HG03439 (cell line): ENCODE results near the gene PIK3R5.
"Not testable (repeated sequence)": the region's sequence is repeated elsewhere in the genome, so short reads cannot be mapped to it uniquely, and the experiment has no call there.

Experiments
- ATAC-seq: cut with Tn5 transposase; IDR thresholded peaks from one replicate; pipeline ENCODE4 v1.9.1; 2021; ENCODE audit warnings: mild to moderate bottlenecking, moderate library complexity; ENCODE audit not compliant: unreplicated experiment

PIK3R5 gene

DNA sequence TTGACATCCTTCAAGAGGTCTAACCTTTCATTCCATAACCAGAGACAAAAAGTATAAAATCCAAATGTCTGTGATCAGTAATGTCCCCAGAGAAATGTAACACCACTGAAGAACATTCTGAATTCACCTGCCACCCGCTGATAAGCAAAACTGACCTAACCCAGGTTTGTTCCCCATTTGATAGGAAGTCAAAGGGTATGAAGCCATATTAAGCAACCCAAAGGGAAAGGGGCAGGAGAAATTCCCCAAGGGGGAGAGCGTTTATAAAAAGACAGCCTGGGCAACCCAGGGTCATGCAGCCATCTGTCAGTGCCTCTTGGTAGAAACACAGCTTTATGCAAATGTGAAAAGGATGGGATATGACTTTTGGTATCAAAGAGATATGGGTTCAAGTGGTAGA is 67.4 kb downstream of the PIK3R5 start:
- ATAC-seq, result no peak

DNA sequence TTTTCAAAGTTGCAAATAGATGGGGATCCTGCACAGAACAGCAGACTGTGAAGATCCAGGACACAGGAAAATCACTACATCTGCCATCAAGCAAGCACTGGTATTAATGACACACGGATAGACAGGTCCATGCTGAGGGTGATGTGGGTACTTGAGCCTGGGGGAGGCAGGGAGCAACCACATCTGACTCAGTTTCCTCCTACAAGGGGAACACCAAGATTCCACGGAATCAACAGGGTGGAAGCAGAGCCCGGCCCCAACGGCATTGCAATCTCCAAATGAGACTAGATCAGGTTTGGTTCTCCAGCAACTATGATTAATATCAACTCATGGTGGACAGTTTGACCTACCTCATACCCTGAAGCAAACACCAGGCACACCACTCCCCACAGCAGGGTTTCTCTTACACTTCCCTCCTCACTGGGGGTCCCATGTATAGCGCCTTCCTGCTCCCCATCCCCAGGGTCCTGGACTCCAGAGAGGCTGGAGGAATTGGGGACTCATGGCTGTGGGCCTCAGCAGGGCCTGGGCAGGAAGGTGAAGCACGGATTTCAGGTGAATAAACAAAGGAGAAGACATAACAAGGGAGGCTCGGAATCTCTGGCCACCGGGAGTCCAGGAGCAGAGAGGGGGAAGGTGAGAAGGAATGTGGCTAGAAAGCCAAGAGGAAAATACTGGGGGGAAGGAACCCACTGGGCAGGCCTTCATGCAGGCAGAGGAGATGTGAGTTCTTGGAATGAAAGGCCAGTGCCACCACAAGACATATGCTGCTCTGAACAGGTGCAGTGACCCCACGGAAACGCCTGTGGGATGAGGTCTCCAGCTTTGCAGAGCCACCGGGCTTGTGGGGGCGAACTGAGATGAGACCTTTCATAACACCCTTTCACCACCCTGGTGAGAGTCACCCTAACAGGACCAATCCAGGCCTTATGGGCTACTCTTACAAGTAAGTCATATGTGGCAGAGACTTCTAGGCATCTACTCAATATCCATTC is 68.6 kb downstream of the PIK3R5 start:
- ATAC-seq, result no peak

DNA sequence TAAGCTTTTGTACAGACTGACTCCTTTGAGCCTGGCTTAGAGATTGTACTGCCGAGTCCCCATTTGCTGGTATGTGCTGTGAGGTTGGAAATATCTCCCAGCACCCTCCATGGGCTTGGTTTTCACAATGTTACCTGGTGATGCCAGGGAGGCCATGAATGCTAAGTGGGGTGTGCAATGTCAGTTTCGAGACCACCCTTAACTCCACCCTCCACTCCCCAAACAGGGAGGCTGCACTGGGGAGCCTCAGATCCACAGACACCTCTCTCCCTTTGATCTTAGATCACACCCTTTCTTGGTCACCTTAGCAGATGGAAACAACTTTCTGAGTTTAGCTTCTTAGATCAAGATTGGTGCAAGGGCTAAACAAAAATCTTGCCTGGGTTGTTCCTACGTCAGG is 69.4 kb downstream of the PIK3R5 start:
- ATAC-seq, result no peak

DNA sequence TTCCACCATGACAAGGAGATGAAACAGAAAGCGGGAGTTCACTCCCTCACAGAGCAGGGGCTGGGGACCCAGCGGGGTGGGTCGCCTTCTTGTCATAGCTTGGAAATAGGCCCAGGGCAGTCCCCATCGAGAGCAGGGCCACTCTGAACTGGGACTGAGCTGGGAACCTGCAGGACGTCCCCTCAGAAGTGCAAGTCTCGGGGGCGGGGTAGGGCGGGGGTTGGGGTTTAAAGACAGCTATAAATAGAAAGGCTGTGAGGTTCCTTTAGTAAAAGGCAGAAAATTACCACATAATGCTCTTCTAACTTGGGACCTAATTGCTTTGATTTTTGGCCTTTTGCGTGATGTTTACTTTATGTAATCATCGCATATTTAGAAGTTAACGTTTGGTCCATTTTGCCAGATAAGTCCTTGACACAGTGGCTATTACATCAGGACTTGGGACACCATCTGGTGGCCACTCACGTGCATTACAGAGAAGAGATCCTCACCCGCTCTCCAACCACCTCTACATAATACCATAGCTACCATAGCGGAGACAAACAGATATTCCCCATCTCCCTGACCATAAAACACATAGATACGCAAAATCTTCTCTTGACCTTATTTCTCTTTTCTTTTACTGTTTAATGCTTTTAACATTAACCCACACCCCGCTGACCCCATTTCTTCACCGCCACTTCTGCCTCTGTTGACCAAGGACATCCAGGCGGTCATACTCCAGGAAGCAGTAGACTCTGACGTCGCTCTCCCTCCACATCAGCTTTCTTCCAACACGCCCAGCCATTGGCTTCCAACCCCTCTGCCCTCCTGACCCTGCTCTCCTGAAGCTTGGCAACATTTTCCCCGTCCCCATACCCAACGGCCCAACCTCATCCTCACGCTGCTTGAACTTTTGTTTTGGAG is 70.6 kb downstream of the PIK3R5 start:
- no peak for ATAC-seq

DNA sequence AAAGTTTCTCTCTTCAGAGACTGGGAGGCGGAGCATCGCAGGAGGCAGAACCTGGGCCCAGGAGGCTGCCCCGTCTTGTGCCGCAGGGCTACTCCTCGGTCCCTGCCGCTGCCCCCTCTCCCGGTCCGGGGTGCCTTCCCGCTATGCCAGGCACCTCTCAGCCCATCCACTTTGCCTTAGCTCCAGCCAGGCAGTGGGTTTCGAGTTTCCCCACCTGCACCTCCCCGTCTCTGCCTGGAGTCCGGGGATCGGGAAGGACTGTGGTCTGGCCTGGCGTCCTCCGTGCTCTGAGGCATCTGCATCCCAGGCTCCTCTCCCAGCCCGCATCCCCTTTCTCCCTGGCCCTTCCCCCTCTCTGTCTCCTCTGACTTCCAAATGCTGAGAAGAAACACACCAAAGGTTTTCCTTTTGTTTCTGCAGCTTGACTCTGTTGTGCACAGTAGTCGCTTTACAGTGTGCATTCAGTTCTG is 71.3 kb downstream of the PIK3R5 start:
- ATAC-seq, result no peak

DNA sequence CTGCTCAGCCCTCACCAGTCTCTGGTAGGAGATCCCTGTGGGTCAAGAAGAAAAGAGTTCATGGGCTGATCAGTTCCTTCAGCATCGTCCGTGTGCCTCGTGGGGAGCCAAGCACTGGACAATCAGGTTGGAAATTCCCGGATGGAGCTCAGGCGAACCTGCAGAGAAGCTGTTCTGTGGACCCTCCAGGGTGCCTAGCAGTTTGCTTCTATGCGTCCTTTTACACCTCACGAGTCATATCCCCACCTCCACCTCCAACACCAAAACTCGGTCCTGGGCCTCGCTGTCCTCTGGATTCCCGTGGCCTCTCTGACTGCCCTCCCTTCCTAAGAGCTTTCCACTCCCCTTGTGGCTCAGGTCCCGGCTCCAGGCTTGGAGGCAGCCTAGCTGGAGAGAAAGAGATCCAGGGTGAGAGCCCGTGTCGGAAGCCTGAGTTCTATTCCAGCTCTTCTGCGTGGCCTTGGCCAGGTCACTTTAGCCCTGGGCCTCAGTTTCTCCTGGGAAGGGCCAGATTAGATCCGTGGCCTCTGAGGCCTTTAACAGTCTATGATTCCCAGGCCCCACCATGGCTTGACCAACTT is 71.8 kb downstream of the PIK3R5 start:
- no peak for ATAC-seq

DNA sequence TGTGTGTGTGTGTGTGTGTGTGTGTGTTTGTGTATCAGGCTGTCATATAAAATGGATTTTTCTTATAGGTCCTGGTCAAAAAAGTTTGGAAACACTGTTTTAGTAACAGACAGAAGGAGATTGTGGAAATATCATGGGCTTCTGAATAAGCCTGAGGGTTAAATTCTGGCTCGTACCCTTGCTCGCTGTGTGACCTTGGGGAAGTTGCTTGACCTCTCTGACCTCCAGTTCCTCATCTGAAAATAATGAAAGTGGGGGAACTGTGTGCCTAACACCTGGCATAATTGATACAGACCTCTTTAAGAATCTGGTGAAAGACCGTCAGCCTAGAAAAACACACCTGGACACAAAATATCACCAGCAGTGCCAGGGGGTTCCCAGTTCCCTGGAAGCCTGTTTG is 72.4 kb downstream of the PIK3R5 start:
- ATAC-seq, result no peak

DNA sequence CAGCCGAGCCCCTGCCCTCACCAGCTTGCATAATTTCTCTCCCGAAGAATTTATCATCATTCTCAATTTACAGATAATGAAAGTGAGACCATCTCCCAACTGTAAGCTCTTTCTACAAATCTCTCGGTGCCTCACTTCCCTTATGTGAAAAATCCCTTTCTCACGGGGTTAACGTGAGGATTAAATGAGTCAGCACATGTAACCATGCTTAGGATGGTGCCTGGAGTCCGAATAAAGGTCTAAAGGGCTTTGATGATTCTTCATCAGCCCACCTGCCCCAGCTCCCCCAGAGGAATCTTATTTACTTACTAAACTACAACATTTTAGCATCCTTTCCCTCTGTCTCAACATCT is 73.2 kb downstream of the PIK3R5 start:
- no peak for ATAC-seq

DNA sequence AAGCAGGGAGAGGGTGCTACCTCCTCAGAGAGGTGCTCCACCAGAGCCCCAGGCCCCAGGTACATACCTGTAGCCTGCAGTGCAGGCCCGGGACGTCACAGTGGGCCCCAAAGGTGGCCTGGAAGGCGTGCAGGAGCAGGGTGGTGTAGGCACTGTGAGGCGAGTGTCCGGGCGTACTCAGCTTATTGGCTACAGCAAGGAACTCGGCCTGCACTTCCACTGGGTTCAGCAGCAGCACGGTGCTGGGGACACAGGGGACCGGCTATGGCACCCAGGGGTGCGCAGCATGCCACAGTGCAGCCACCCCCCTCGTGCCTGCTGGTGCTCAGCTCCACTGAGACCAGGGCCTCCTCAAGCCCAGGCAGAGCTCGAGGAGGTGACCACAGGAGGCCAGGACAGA is 74.8 kb downstream of the PIK3R5 start:
- ATAC-seq, result no peak

DNA sequence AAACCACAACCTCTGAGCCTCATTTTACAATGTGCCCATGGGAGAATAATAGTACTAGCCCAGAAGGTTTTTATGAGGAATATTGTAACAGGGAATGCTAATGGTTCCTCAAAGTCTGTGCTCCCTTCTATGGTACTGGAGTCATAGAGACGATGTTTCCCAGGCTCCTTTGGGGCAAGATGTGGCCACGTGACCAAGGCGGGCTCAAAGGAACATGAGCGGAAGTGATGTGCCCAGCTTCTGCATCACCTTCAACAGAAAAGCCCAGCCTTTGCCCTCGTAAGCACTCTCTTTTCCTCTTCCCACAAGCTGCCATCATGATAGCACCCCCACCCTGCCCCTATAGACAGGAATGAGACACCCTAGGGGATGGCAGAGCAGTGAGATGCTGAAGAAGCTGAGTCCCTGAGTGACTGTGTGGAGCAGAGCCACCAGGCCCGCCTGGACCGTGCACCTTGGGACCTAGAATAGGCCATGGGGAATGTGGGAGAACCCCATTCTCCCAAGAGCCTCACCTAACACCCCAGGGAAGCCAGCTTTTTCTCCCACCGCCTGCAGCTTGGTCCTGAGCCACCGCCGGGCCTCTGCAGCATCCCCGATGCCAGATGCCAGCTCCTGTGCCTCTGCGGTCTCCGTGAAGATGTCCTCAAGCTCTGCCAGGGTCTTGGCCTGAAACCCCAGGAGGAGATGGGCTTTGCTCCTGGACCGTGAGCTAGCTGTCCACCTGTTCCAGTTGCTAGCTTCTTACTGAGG is 75.9 kb downstream of the PIK3R5 start:
- ATAC-seq, result no peak

DNA sequence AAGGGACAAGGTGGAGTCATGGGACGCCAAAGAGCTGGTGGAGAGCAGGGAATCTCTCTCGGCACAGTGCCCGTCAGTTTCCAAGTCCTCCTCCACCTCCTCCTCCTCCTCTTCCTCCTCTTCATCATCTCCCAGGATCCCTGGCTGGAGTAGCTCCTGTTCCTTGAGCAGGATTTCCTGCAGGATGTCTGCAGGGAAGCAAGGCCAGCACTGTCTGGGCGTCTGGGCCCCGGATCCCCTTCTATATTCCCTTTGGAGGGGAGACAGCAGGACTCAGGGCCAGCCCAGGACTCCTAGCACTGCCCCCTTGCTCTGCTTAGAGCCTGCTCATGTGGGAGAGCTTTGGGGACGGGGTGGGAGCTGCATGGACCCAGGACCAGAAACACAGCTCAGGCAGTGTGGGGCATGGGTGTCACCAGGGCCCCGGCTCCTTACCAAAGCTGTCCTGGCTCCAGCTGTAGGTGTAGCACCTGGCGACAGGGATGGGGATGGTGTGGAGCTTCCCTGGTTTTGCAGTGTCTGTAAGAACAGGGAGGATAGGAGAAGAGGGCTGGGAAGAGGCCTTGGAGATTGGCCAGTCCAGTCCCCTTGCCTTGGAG is 76.7 kb downstream of the PIK3R5 start:
- no peak for ATAC-seq

DNA sequence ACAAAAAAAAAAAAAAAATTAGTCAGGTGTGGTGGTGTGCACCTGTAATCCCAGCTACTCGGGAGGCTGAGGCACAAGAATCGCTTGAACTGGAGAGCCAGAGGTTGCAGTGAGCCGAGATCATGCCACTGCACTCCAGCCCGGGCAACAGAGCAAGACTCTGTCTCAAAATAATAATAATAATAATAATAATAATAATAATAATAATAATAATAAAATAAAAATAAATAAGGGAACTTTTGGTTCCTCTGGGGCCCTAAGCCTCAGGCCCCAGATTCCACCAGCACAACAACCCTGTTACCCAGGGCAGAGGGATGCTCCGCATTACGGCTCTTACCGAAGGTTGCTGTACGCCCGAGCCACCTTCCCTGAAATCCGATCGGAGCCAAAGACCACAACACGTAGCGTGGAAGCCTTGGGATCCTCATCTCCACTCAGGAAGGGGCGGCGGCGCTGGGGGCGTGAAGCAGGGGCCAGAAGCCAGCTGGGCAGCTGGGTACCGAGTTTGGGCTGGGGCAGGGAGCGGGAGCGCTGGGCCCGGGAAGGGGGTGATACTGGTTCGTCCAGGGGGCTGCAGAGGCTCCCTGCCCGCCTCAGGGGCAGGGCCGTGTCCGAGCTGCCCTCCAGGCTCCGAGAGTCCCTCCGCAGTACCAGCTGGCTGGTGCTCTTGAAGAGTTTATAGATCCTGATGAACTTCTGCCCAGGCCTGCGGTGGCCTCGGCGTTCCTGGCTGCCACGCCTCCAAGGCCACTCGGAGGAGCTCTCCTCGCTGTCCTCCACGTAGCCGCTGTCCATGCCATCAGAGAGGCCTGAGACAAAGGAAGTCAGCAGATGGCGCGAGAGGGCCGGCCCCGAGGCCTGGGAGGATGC is 77.4 kb downstream of the PIK3R5 start:
- no peak for ATAC-seq

DNA sequence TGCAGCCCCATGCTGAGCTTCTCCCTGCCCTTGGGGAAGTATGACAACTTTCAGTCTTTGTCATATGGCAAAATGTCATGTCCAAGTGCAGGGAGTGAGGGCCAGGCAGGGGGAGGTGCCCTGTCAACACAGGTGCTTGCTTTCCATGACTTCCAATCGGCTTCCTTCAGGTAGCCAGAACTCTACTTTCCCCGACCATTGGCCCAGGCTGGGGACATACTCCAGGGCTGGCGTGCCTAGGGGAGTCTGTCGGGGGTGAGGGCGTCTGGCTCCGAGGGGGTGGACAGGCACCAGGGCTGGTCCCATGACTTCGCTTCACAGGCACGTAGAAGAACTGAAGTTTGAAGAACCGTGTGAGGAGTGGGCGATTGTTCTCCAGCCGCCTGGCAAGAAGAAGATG is 78.2 kb downstream of the PIK3R5 start:
- no peak for ATAC-seq

DNA sequence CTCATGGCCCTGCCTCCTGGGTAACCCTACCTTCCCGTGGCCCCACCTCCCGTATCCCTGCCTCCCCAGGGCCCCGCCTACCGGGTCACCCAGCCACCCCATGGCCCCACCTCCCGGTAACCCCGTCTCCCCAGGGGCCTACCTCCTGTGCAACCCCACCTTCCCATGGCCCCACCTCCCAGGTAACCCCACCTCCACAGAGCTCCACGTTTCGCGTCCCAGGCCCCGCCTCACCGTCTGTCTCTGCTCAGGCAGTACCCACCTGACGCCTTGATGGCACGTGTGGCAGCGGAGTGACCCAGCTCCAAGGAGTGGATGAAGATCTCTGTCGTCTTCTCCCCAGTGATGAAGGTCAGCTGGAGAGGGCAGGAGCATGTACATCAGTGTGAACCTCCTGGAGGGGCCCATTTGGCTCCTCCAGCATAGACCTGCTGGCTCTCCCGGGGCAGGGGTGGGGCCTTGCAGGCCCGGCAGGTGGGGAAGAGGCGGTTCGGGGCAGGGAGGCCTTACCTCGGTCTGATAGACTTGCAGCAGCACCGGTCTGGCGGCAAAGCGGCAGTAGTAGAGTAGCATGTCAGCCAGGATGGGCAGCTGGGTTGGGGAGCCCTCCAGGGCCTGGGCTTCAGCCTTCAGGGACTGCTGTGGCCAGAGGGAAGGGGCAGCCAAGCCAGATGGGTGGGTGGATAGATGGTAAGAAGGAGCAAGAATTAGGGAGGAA is 79.4 kb downstream of the PIK3R5 start:
- ATAC-seq, result no peak

DNA sequence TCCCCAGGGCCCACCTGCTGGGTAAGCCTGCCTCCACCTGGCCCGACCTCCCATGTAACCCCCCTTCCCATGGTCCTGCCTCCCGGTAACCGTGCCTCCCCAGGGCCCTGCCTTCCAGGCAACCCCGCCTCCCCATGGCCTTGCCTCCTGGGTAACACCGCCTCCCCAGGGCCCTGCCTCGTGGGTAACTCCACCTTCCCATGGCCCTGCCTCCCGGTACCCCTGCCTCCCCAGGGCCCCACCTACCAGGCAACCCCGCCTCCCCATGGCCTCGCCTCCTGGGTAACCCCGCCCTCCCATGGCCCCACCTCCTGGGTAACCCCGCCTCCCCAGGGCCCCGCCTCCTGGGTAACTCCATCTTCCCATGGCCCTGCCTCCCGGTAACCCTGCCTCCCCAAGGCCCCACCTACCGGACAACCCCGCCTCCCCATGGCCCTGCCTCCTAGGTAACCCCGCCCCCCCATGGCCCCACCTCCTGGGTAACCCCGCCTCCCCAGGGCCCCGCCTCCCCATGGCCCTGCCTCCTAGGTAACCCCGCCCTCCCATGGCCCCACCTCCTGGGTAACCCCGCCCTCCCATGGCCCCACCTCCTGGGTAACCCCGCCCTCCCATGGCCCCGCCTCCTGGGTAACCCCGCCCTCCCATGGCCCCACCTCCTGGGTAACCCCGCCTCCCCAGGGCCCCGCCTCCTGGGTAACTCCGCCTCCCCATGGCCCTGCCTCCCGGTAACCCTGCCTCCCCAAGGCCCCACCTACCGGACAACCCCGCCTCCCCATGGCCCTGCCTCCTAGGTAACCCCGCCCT is 80.1 kb downstream of the PIK3R5 start:
- ATAC-seq, result not testable (repeated sequence)

DNA sequence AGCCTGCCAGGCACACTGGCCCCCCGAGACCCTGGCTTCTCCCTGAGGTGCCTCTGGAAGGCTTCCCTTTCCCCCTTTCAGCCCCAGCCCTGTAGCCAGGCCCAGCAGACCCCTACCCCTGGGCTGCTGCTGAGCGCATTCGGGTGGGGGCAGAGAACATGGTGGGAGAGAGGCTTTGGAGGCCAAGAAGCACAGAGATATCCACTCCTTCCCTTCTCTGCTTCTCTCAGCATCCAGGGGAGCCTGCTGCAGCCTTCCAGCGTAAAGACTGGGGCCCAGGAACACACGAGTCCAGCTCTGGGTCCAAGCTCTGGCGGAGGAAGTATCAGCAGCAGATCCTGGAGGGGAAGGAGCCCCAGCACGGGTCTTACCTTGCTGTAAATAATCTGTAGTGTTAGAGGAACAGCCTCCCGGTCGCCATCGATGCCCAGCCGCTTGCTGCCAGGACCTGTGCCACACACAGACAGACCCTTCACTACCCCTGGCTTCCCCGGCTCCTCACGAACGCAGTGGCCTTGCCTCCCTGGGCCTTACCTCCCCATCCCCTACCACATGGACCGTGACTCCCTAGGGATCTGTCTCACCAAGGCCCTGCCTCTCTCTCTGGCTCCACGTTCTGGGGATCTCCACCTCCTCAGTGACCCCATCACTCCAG is 81.0 kb downstream of the PIK3R5 start:
- no peak for ATAC-seq

DNA sequence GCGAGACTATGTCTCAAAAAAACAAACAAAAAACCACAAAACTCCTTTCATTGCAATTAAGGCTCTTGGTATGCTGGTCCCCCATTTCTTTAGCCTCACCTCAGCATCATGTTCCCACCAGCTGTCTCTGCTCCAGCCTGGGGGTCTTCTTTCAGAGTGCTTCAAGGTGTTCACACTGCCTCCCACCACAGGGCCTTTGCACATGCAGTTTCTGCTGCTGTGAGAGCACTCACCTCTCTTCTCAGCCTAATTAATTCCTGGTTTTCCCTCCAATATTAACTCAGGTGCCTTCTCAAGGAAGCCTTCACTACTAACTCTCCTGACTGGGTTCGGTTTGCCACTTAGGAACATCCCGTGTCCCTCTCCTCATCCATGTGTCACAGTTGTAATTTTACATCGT is 82.2 kb downstream of the PIK3R5 start:
- ATAC-seq, result no peak
